ENCODE measurements around the gene CALML6.

Gene CALML6

GRCh38 chr1:1911350-1912041 is 3.6 kb upstream of the CALML6 start:
- no peak overlapping the region for H3K4me3 ChIP-seq (ENCODE audit: control insufficient read depth, low read depth, low read length)
- no peak for DNase-seq (ENCODE audit: low read depth)
- TF ChIP-seq, protein P1, sequence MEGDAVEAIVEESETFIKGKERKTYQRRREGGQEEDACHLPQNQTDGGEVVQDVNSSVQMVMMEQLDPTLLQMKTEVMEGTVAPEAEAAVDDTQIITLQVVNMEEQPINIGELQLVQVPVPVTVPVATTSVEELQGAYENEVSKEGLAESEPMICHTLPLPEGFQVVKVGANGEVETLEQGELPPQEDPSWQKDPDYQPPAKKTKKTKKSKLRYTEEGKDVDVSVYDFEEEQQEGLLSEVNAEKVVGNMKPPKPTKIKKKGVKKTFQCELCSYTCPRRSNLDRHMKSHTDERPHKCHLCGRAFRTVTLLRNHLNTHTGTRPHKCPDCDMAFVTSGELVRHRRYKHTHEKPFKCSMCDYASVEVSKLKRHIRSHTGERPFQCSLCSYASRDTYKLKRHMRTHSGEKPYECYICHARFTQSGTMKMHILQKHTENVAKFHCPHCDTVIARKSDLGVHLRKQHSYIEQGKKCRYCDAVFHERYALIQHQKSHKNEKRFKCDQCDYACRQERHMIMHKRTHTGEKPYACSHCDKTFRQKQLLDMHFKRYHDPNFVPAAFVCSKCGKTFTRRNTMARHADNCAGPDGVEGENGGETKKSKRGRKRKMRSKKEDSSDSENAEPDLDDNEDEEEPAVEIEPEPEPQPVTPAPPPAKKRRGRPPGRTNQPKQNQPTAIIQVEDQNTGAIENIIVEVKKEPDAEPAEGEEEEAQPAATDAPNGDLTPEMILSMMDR (conservative IDR thresholded peaks at IDR 0.05; ENCODE audit: control insufficient read depth, insufficient read depth, low read depth, low read length), result no peak

- TF ChIP-seq, protein P1 (conservative IDR thresholded peaks at IDR 0.05; ENCODE audit: control insufficient read depth, insufficient read depth, low read depth, low read length), result no peak
- no peak overlapping the region for H3K4me3 ChIP-seq (ENCODE audit: control insufficient read depth, low read depth, low read length)
- DNase-seq (ENCODE audit: low read depth), result no peak
Measured at GRCh38 chr1:1914101-1914970, 724 bp upstream of the CALML6 start.

DNA sequence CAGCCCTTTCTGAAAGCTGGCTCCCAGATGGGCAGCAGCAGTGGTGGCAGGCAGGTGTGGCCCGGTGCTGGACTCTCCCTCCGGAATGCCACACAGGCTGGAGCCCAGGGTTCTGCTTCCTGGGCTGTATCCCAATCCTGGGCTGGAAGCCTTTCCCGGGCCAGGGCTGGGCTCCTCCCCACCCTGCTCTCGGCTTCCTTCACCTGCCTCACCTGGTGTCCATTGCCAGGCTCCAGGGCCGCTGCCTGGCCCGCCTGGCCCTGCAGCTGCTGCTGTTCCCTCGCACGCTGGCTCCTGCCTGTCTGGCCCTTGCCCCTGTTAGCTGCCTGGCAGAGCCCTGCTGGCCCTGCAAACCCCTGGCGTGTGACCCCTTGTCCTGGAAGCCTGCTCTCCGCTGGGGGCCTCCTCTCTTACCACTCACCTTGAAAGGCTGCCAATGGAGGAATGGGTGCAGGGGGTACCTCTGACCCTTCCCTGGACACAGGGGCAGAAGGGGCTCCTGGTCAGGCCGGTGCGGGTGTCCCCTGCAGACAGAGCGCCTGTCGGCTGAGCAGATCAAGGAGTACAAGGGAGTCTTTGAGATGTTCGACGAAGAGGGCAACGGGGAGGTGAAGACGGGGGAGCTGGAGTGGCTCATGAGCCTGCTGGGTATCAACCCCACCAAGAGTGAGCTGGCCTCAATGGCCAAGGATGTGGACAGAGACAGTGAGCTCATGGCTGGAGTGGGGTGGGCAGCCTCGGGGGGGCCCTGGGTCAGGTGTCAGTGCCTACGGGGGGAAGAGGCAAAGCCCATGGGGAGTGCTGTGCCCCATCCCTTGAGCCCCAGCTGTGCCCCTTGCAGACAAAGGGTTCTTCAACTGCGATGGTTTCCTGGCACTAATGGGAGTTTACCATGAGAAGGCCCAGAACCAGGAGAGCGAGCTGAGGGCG is 1.1 kb downstream of the CALML6 start:
- H3K4me3 ChIP-seq (ENCODE audit: control insufficient read depth, low read depth, low read length), result no peak overlapping the region
- TF ChIP-seq, protein P1 (conservative IDR thresholded peaks at IDR 0.05; ENCODE audit: control insufficient read depth, insufficient read depth, low read depth, low read length), result no peak
- no peak for DNase-seq (ENCODE audit: low read depth)

DNA sequence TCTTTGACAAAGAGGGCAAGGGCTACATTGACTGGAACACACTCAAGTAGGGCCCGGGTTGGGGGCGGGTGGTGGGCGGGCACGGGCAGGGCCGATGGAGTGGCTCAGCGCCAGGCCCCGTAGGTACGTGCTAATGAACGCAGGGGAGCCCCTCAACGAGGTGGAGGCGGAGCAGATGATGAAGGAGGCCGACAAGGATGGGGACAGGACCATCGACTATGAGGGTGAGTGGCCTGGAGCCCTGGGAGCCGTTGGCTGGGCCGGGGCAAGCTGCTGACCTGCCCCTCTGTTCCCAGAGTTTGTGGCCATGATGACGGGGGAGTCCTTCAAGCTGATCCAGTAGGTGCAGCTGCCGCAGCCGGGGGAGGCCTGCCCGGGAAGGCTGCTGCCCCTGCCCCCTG is 1.8 kb downstream of the CALML6 start:
- TF ChIP-seq, protein P1 (conservative IDR thresholded peaks at IDR 0.05; ENCODE audit: control insufficient read depth, insufficient read depth, low read depth, low read length), result no peak
- no peak for DNase-seq (ENCODE audit: low read depth)

GRCh38 chr1:1917304-1917976 is 2.4 kb downstream of the CALML6 start:
- TF ChIP-seq, protein P1 (conservative IDR thresholded peaks at IDR 0.05; ENCODE audit: control insufficient read depth, insufficient read depth, low read depth, low read length), result no peak
- no peak for DNase-seq (ENCODE audit: low read depth)
- H3K4me3 ChIP-seq (ENCODE audit: control insufficient read depth, low read depth, low read length), result no peak overlapping the region

More for the DNA sequence above, 1.8 kb downstream of the CALML6 start:
- H3K4me3 ChIP-seq (ENCODE audit: control insufficient read depth, low read depth, low read length), result no peak overlapping the region
